Measurements from ENCODE around the gene ID3. TPM values are rescaled to one million over a fixed set of nuclear protein-coding genes. Genes with fewer than 3 reads are reported as not detected.
A peak's percentile ranks its signal among the peaks of the same experiment; 100 is the strongest.
"Not testable (repeated sequence)": the region's sequence is repeated elsewhere in the genome, so short reads cannot be mapped to it uniquely, and the experiment has no call there.

Gene ID3
- total RNA-seq, 1 donor from 2014 or later, result 30.3 TPM

- no peak for DNase-seq
Observed at GRCh38 chr1:23546897-23547584, 12.3 kb downstream of the ID3 start.

GRCh38 chr1:23545851-23546250 lies 13.4 kb downstream of the ID3 start:
- no peak for DNase-seq

- DNase-seq, result peak; percentile 29
Observed at GRCh38 chr1:23544444-23545389, 14.6 kb downstream of the ID3 start.

GRCh38 chr1:23543707-23544443 lies 15.4 kb downstream of the ID3 start:
- DNase-seq, result no peak

- DNase-seq, result not testable (repeated sequence)
Observed at GRCh38 chr1:23542940-23543339, 16.4 kb downstream of the ID3 start.

- DNase-seq, result peak; percentile 70
Observed at GRCh38 chr1:23539698-23540266, 19.5 kb downstream of the ID3 start.

- DNase-seq, result no peak
Observed at GRCh38 chr1:23537296-23537973, 21.9 kb downstream of the ID3 start.

- no peak for DNase-seq
Observed at GRCh38 chr1:23533246-23534023, 25.9 kb downstream of the ID3 start.

GRCh38 chr1:23531562-23532094 lies 27.7 kb downstream of the ID3 start:
- DNase-seq, result no peak

GRCh38 chr1:23530747-23531561 lies 28.3 kb downstream of the ID3 start, which contains the start of gene E2F2:
Gene E2F2 (minus strand): TSS chr1:23531233. CDS start chr1:23530793, 440 bp downstream.
- peak; percentile 77 for DNase-seq

- DNase-seq, result no peak
Observed at GRCh38 chr1:23530087-23530746, 29.1 kb downstream of the ID3 start.

GRCh38 chr1:23529146-23530086 lies 29.9 kb downstream of the ID3 start:
- DNase-seq, result no peak

GRCh38 chr1:23528250-23528978 lies 30.9 kb downstream of the ID3 start:
- DNase-seq, result no peak

GRCh38 chr1:23527900-23528249 lies 31.4 kb downstream of the ID3 start:
- no peak for DNase-seq

- no peak for DNase-seq
Observed at GRCh38 chr1:23527366-23527765, 31.9 kb downstream of the ID3 start.

GRCh38 chr1:23526329-23527041 lies 32.8 kb downstream of the ID3 start:
- DNase-seq, result no peak

Data from occipital lobe (tissue), 2 donors.